Suprapubic skin (tissue), 4 donors: Measurements from ENCODE around the gene PRKCQ. TPM values are rescaled to one million over a fixed set of nuclear protein-coding genes. Genes with fewer than 3 reads are reported as not detected.

Experiments
- DNase-seq, 2 donors: peaks; one replicate each; pipeline ENCODE4 v3.0.0-alpha.2; 2019; ENCODE audit warnings: low spot score in 2 of 2
- H3K27ac ChIP-seq: fragments of 200-600 bp; sonication (generic); one replicate; pipeline ENCODE4 v1.5.1; 2019
- H3K27me3 ChIP-seq: fragments of 200-600 bp; sonication (generic); one replicate; pipeline ENCODE4 v1.5.1; 2019
- H3K36me3 ChIP-seq: fragments of 200-600 bp; sonication (generic); one replicate; pipeline ENCODE4 v1.5.1; 2019
- H3K4me1 ChIP-seq: fragments of 200-600 bp; sonication (generic); one replicate; pipeline ENCODE4 v1.5.1; 2019
- H3K4me3 ChIP-seq: fragments of 200-600 bp; sonication (generic); one replicate; pipeline ENCODE4 v1.5.1; 2019; ENCODE audit warnings: mild to moderate bottlenecking
- H3K9me3 ChIP-seq: fragments of 200-600 bp; sonication (generic); one replicate; pipeline ENCODE4 v1.5.1; 2019
- EP300 ChIP-seq: sonication (generic); formaldehyde crosslinking; IDR thresholded peaks from one replicate; pipeline ENCODE4 v1.6.1; 2017; ENCODE audit warnings: antibody characterized with exemption
- POLR2A ChIP-seq, 2 donors: fragments of 450-650 bp; IDR thresholded peaks; one replicate each; pipeline ENCODE4 v1.6.1; 2017; ENCODE audit warnings: antibody characterized with exemption in 2 of 2, mild to moderate bottlenecking in 2 of 2, moderate library complexity in 2 of 2
- POLR2AphosphoS5 ChIP-seq, 3 donors: sonication (generic); formaldehyde crosslinking; IDR thresholded peaks; one replicate each; pipeline ENCODE4 v1.6.1; 2017; ENCODE audit warnings: antibody characterized with exemption in 3 of 3
- WGBS: methylation state at CpG from one replicate; pipeline ENCODE4 v1.1.5; 2018; 5-methylcytosine and 5-hydroxymethylcytosine counted together
- total RNA-seq, 4 donors: library from RNA; depleted of rRNA; stranded (reverse); fragments of >200 nt; gene quantifications; one replicate each; pipeline ENCODE4 v1.1.0, GENCODE V29; 2016
- TF ChIP-seq, protein P1 (sequence below), 2 donors: fragments of 200-600 bp in 1 of 2; fragments of 450-650 bp in 1 of 2; sonication (generic) in 1 of 2; IDR thresholded peaks; one replicate each; pipeline ENCODE4 v1.5.1; 2016 to 2019; ENCODE audit warnings: antibody characterized with exemption in 2 of 2, mild to moderate bottlenecking in 1 of 2, moderate library complexity in 1 of 2

PRKCQ gene
- total RNA-seq, 4 donors from 2014 or later = 0.51 to 1.0 TPM; not detected in 2

DNA sequence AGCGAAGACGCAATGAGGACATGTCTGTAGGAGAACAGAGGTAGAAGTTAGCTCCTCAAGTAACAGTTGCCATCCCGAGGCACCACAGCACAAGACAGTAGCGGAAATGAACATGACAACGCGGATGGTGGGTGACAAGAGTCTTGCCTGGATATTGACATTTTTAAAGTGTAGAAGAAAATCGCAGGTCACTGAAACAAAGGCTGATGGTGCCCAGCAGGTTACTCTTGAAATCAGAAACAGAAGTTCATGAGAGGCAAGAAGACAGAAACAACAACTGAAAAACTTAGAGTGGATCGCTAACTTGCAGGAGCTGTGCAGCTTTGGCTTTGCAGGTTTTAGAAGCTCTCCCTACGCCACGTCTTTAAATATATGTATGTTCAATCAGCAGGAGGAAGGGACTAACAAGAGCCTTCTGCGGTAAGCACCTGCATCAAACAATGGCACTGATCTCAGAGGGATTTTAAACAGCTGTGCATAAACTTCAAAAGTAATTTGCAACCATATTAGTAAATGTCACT is 1.8 kb downstream of the PRKCQ start:
- H3K27ac ChIP-seq = no peak overlapping the region
- no peak overlapping the region for H3K4me3 ChIP-seq
- TF ChIP-seq POLR2A (IDR thresholded peaks at IDR 0.05) = no peak

DNA sequence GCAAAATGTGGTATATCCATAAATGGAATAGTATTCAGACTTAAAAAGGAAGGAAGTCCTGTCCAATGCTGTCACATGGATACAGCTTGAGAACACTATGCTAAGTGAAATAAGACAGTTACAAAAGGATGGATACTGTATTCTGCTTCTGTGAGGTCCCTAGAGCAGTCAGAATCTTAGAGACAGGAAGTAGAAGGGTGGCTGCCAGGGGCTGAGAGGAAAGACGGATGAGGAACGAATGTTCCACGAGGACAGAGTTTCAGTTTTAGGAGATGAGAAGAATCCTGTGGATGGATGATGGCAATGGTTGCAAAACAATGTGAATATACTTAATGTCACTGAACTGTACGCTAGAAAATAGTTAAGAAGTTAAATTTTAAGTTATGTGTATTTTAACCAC is 3.8 kb downstream of the PRKCQ start:
- TF ChIP-seq, protein P1, sequence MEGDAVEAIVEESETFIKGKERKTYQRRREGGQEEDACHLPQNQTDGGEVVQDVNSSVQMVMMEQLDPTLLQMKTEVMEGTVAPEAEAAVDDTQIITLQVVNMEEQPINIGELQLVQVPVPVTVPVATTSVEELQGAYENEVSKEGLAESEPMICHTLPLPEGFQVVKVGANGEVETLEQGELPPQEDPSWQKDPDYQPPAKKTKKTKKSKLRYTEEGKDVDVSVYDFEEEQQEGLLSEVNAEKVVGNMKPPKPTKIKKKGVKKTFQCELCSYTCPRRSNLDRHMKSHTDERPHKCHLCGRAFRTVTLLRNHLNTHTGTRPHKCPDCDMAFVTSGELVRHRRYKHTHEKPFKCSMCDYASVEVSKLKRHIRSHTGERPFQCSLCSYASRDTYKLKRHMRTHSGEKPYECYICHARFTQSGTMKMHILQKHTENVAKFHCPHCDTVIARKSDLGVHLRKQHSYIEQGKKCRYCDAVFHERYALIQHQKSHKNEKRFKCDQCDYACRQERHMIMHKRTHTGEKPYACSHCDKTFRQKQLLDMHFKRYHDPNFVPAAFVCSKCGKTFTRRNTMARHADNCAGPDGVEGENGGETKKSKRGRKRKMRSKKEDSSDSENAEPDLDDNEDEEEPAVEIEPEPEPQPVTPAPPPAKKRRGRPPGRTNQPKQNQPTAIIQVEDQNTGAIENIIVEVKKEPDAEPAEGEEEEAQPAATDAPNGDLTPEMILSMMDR (IDR thresholded peaks at IDR 0.05) = no peak
- no peak for TF ChIP-seq POLR2AphosphoS5 (IDR thresholded peaks at IDR 0.05)

More for the DNA sequence above, 1.8 kb downstream of the PRKCQ start:
- peaks cover 51% of the 10 kb centered on the region for H3K27me3 ChIP-seq
- H3K9me3 ChIP-seq = no peaks in the 10 kb centered on the region
- 74% methylated on average over 11 of the region's 11 CpGs for WGBS
- no peak for DNase-seq
- H3K36me3 ChIP-seq = no peaks in the 10 kb centered on the region
- H3K4me1 ChIP-seq = peaks cover 8% of the 10 kb centered on the region

DNA sequence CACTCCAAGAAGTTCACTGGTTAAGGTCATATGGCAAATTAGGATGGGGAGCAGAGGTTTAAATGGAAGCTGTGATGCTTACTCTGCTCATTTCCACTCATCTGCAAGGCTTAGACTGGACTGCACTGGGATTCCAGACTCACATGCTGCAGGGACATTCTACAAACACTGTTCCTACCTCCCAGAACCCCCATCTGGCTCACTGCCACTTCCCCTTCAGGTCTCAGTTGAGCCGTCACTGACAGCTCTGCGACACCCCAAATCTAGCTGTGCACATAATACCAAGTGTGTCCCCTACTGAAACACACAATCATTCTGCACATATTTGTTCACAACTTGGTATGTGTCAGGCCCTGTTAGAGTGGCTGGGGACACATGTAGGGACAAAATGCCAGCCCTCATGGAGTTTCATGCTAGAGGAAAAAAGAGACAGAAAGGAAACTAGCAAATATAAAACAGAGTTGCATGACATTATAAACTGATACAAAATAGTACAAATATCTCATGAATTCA is 5.4 kb downstream of the PRKCQ start:
- peaks cover under 1% of the 10 kb centered on the region for H3K4me1 ChIP-seq
- H3K36me3 ChIP-seq = no peaks in the 10 kb centered on the region
- no peaks in the 10 kb centered on the region for H3K9me3 ChIP-seq
- no peak overlapping the region for H3K27ac ChIP-seq
- WGBS = 90% methylated on average over 2 of the region's 2 CpGs
- H3K4me3 ChIP-seq = no peak overlapping the region
- TF ChIP-seq EP300 = no peak
- no peak for DNase-seq
- peaks cover 29% of the 10 kb centered on the region for H3K27me3 ChIP-seq

More for the DNA sequence above, 3.8 kb downstream of the PRKCQ start:
- H3K27me3 ChIP-seq = peaks cover 40% of the 10 kb centered on the region
- H3K4me3 ChIP-seq = no peak overlapping the region
- H3K4me1 ChIP-seq = peaks cover 8% of the 10 kb centered on the region
- H3K9me3 ChIP-seq = no peaks in the 10 kb centered on the region
- H3K27ac ChIP-seq = no peak overlapping the region
- DNase-seq = no peak
- no peaks in the 10 kb centered on the region for H3K36me3 ChIP-seq
- WGBS = 74% methylated on average over 4 of the region's 4 CpGs

DNA sequence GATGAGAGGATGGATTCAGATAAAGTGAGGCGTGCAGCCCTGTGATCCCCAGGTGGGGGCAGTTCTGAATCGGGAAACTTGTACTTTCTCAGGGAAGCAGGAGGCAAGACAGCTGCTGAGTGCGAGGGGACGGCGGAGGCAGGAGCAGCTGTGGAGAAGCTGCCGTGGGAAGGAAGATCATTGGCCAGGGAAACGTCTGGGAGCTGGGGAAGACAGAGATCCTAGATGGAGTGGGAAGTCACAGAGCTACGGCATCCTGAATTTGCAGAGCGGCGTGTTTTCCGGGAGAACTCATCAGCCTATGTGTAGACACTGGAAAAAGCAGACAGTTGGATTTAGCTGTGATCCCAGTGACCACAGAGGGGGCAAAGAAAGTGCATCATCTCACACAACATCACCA is 9.2 kb downstream of the PRKCQ start:
- DNase-seq = no peak

DNA sequence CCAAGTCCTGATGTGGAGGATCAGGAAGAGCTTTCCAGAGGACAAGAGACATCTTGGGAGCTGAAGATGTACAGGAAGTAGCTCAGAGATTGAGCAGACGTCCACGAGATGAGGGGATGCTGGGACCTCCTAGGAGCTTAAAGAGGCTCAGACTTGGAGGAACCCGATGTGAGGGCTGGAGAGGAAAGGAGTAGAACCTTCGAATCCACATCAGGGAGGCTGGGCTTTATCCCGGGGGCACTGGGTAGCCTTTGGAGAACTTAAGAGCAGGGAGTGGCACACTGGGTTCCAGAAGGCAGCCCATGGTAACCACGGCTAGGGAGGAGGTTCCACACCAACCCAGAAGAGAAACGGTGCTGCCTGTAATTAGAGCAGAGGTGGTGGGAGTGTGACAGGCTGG is 10.8 kb downstream of the PRKCQ start:
- 68% methylated on average over 7 of the region's 7 CpGs for WGBS
- Histone ChIP-seq H3K4me1 (no peaks in the 10 kb centered on the region), H3K27ac (no peak overlapping the region), H3K4me3 (no peak overlapping the region), H3K27me3 (peaks cover 9% of the 10 kb centered on the region), H3K36me3 (no peaks in the 10 kb centered on the region), H3K9me3 (no peaks in the 10 kb centered on the region)
- TF ChIP-seq, protein P1 (IDR thresholded peaks at IDR 0.05) = no peak
- TF ChIP-seq POLR2AphosphoS5 (IDR thresholded peaks at IDR 0.05) = no peak
- TF ChIP-seq EP300 = no peak
- DNase-seq = no peak

More for the DNA sequence above, 9.2 kb downstream of the PRKCQ start:
- Histone ChIP-seq H3K9me3 (no peaks in the 10 kb centered on the region), H3K27ac (no peak overlapping the region), H3K36me3 (no peaks in the 10 kb centered on the region), H3K4me3 (no peak overlapping the region), H3K4me1 (no peaks in the 10 kb centered on the region), H3K27me3 (peaks cover 9% of the 10 kb centered on the region)
- no peak for TF ChIP-seq POLR2AphosphoS5 (IDR thresholded peaks at IDR 0.05)
- TF ChIP-seq EP300 = no peak
- TF ChIP-seq, protein P1 (IDR thresholded peaks at IDR 0.05) = no peak
- no peak for TF ChIP-seq POLR2A (IDR thresholded peaks at IDR 0.05)
- WGBS = 85% methylated on average over 11 of the region's 11 CpGs

DNA sequence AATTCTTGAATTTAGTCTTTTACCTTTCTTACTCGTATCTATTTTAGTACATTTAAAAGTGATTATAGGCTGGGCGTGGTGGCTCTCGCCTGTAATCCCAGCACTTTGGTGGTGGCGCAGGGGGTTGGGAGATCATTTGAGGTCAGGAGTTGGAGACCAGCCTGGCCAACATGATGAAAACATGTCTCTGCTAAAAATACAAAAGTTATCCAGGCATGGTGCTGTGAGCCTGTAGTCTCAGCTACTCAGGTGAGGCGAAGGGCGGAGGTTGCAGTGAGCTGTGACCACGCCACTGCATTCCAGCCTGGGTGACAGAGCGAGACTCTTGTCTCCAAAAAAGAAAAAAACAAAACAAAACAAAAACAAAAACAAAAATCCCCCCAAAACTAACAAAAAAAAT is 12.2 kb downstream of the PRKCQ start:
- 76% methylated on average over 8 of the region's 8 CpGs for WGBS
- TF ChIP-seq POLR2A (IDR thresholded peaks at IDR 0.05) (no peak), EP300 (no peak)
- H3K4me3 ChIP-seq = no peak overlapping the region
- DNase-seq = no peak
- H3K9me3 ChIP-seq = no peaks in the 10 kb centered on the region
- H3K36me3 ChIP-seq = no peaks in the 10 kb centered on the region
- H3K27ac ChIP-seq = no peak overlapping the region
- peaks cover 6% of the 10 kb centered on the region for H3K27me3 ChIP-seq
- no peaks in the 10 kb centered on the region for H3K4me1 ChIP-seq

DNA sequence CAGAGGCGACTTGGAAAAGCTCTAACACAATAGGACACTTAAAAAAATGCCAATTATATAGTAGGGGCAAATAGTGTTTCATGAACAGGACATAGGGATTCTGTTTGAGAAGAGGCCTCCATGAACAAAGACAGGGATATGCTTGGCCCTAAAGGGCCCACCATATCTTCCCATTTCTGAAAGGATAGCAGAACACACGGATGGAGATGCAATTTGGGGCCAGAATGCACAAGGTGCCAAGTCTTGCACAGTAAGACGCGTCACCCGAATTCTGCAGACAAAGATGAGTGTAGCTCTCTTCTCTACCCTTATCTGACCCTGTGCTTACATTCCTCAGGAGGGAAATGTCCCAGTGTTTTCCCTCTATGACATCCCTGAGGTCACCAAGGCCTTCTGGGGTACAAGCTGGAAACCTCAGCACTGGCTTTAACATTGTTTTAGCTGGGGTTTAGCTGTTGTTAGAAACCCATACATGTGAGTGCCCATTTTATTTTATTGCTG is 12.8 kb downstream of the PRKCQ start:
- no peak for DNase-seq
- TF ChIP-seq, protein P1 (IDR thresholded peaks at IDR 0.05) = no peak
- TF ChIP-seq EP300 (no peak), POLR2AphosphoS5 (IDR thresholded peaks at IDR 0.05) (no peak), POLR2A (IDR thresholded peaks at IDR 0.05) (no peak)
- H3K27me3 ChIP-seq = peaks cover 5% of the 10 kb centered on the region
- no peak overlapping the region for H3K4me3 ChIP-seq
- H3K27ac ChIP-seq = no peak overlapping the region
- H3K4me1 ChIP-seq = no peaks in the 10 kb centered on the region
- no peaks in the 10 kb centered on the region for H3K36me3 ChIP-seq
- H3K9me3 ChIP-seq = no peaks in the 10 kb centered on the region
- 93% methylated on average over 5 of the region's 5 CpGs for WGBS
